HG03025 (cell line): Measurements from ENCODE around the gene PRKCB.
"Not testable (repeated sequence)": the region's sequence is repeated elsewhere in the genome, so short reads cannot be mapped to it uniquely, and the experiment has no call there.

ENCODE experiments used
- ATAC-seq: cut with Tn5 transposase; IDR thresholded peaks from one replicate; pipeline ENCODE4 v1.9.1; 2021; ENCODE audit warnings: mild to moderate bottlenecking, moderate library complexity; ENCODE audit not compliant: unreplicated experiment, low FRiP score

Gene PRKCB

GRCh38 chr16:24073321-24073720 is 237.5 kb downstream of the PRKCB start:
- ATAC-seq: no peak

- no peak for ATAC-seq
Observed at GRCh38 chr16:24074574-24074973, 238.8 kb downstream of the PRKCB start.

- no peak for ATAC-seq
Observed at GRCh38 chr16:24075302-24075701, 239.5 kb downstream of the PRKCB start.

GRCh38 chr16:24075931-24076716 is 240.3 kb downstream of the PRKCB start:
- ATAC-seq: no peak

- ATAC-seq: no peak
Observed at GRCh38 chr16:24077292-24077691, 241.5 kb downstream of the PRKCB start.

GRCh38 chr16:24077966-24078365 is 242.2 kb downstream of the PRKCB start:
- ATAC-seq: no peak

GRCh38 chr16:24085666-24086065 is 249.9 kb downstream of the PRKCB start:
- ATAC-seq: no peak

- no peak for ATAC-seq
Observed at GRCh38 chr16:24087891-24088410, 252.2 kb downstream of the PRKCB start.

- ATAC-seq: no peak
Observed at GRCh38 chr16:24088767-24089166, 253.0 kb downstream of the PRKCB start.

GRCh38 chr16:24091125-24091524 is 255.3 kb downstream of the PRKCB start:
- no peak for ATAC-seq

- ATAC-seq: no peak
Observed at GRCh38 chr16:24093049-24093448, 257.3 kb downstream of the PRKCB start.

- no peak for ATAC-seq
Observed at GRCh38 chr16:24094660-24095059, 258.9 kb downstream of the PRKCB start.

GRCh38 chr16:24098896-24099295 is 263.1 kb downstream of the PRKCB start:
- no peak for ATAC-seq

GRCh38 chr16:24101431-24101830 is 265.6 kb downstream of the PRKCB start:
- no peak for ATAC-seq

- no peak for ATAC-seq
Observed at GRCh38 chr16:24102209-24102660, 266.5 kb downstream of the PRKCB start.

- ATAC-seq: not testable (repeated sequence)
Observed at GRCh38 chr16:24105471-24105870, 269.7 kb downstream of the PRKCB start.

- not testable (repeated sequence) for ATAC-seq
Observed at GRCh38 chr16:24108090-24108489, 272.3 kb downstream of the PRKCB start.

GRCh38 chr16:24111724-24112302 is 276.0 kb downstream of the PRKCB start:
- no peak for ATAC-seq

- ATAC-seq: no peak
Observed at GRCh38 chr16:24113115-24113745, 277.4 kb downstream of the PRKCB start.

GRCh38 chr16:24114876-24115275 is 279.1 kb downstream of the PRKCB start:
- ATAC-seq: no peak

- no peak for ATAC-seq
Observed at GRCh38 chr16:24116046-24116776, 280.4 kb downstream of the PRKCB start.
